Fibroblast of peridontal ligament (primary cell): ENCODE measurements around the gene MYO7B.

Experiments used
- DNase-seq: peaks from one replicate; pipeline ENCODE4 v3.0.0-alpha.2; 2010; ENCODE audit errors: extremely low read depth

MYO7B gene

GRCh38 chr2:127662937-127663565 is 127.6 kb downstream of the MYO7B start:
- DNase-seq: no peak

GRCh38 chr2:127663566-127664064 is 128.1 kb downstream of the MYO7B start:
- DNase-seq: no peak

- no peak for DNase-seq
Measured at GRCh38 chr2:127664065-127664894, 128.8 kb downstream of the MYO7B start.

GRCh38 chr2:127664895-127665225 is 129.4 kb downstream of the MYO7B start:
- DNase-seq: no peak

GRCh38 chr2:127665267-127665893 is 129.9 kb downstream of the MYO7B start:
- DNase-seq: no peak

- peak; percentile 17 for DNase-seq
Measured at GRCh38 chr2:127669056-127669455, 133.6 kb downstream of the MYO7B start.

GRCh38 chr2:127670055-127670956 is 134.8 kb downstream of the MYO7B start:
- no peak for DNase-seq

GRCh38 chr2:127670957-127671290 is 135.4 kb downstream of the MYO7B start:
- no peak for DNase-seq

- DNase-seq: no peak
Measured at GRCh38 chr2:127671557-127672302, 136.2 kb downstream of the MYO7B start.

GRCh38 chr2:127672341-127673224 is 137.1 kb downstream of the MYO7B start:
- no peak for DNase-seq

GRCh38 chr2:127673291-127674069 is 138.0 kb downstream of the MYO7B start:
- no peak for DNase-seq

- no peak for DNase-seq
Measured at GRCh38 chr2:127674241-127675209, 139.0 kb downstream of the MYO7B start.

GRCh38 chr2:127675331-127676261 is 140.1 kb downstream of the MYO7B start, which contains the start of gene LIMS2:
TSS of gene LIMS2 (minus strand) at chr2:127675530. CDS start at chr2:127675024, 506 bp downstream.
- DNase-seq: peak; percentile 9

- no peak for DNase-seq
Measured at GRCh38 chr2:127676906-127677305, 141.4 kb downstream of the MYO7B start.

- DNase-seq: no peak
Measured at GRCh38 chr2:127678531-127678930, 143.0 kb downstream of the MYO7B start.

- DNase-seq: no peak
Measured at GRCh38 chr2:127678991-127679390, 143.5 kb downstream of the MYO7B start.
